GM18858 (cell line): ENCODE results near the gene TNXB.

Experiments used
- ATAC-seq: cut with Tn5 transposase; IDR thresholded peaks from one replicate; pipeline ENCODE4 v1.9.1; 2021; ENCODE audit not compliant: unreplicated experiment

Gene TNXB

GRCh38 chr6:32087574-32088486 is 21.3 kb downstream of the TNXB start:
- ATAC-seq: no peak

- no peak for ATAC-seq
Observed at GRCh38 chr6:32086661-32087573, 22.2 kb downstream of the TNXB start.

GRCh38 chr6:32085759-32086459 is 23.2 kb downstream of the TNXB start:
- no peak for ATAC-seq

DNA sequence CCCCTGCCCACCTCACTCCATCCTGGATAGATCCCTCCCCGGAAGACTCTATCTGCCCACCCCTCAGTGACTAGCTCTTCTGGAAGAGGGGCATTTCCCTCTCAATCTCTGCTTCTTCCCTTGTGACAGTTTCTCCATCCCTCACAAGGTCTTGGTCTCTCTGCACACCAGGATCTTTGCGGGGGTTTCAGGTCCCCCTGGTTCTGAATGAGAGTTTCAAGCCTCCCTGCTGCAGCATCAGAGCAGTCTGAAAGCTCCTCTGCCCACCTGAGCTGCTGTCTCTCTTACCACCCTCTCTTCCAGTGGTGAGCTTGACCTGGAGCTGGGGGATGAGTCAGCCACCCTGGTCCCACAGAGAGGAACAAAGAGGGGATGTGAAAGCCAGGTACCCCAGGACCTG is 24.4 kb downstream of the TNXB start:
- no peak for ATAC-seq

DNA sequence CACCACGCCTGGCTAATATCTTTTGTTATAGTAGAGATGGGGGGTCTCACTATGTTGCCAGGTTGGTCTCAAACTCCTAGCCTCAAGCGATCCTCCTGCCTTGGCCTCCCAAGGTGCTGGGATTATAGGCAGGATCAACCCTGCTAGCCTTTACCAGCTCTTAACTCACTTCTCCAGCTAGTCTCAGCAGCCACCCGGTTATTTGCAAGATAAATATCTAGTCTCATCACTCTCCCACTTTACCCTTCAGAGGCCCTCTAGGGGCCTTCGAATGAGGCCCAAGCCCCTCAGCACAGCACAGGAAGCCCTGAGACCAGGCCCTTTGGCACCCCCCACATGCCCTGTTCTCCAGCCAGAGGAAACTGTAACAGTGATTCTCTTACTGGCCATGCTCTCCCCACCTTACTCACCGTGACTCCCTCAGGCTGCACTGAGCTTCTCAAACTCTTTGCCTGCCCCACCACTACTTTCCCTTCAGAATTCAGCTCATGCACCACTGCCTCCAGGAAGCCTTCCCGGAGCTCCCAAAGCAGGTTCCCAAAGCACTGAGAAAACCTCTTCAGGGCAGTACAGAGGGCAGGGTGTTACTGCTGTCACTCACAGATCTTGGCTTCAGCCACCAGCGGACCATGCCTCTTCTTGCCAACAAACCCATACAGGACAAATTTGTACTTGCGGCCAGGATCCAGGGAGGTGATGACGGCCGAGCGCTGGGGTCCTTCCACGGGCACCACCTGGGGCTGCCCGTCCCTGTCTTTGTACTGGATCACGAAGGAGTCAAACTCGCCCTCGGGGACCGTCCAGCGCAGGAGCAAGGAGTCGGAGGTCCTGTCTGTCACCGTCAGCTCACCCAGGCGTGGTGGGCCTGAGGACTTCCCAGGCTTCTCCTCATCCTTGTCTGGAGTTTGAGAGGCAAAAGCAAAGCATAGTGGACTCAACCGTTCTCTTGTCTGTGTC is 25.0 kb downstream of the TNXB start:
- no peak for ATAC-seq

- ATAC-seq: no peak
Observed at GRCh38 chr6:32082935-32083334, 26.2 kb downstream of the TNXB start.

DNA sequence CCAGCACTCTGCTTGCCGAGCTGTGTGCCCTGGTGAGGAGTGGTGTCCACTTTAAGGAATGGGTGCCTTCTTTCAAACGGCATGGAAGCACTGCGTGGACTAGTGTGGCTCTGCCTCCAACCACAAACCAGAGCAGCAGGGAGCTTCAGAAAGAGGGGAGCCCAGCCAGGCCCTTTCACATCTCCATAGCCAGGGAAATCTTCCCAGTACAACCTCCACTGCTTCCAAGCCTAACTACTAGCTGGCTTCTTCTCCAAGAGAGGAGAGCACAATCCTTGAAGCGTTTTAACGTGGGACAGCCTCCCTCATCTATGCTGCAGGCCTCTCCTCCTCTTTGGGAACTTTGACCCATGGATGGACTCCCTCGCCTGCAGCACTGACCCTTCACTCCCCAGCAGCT is 26.7 kb downstream of the TNXB start:
- ATAC-seq: no peak

DNA sequence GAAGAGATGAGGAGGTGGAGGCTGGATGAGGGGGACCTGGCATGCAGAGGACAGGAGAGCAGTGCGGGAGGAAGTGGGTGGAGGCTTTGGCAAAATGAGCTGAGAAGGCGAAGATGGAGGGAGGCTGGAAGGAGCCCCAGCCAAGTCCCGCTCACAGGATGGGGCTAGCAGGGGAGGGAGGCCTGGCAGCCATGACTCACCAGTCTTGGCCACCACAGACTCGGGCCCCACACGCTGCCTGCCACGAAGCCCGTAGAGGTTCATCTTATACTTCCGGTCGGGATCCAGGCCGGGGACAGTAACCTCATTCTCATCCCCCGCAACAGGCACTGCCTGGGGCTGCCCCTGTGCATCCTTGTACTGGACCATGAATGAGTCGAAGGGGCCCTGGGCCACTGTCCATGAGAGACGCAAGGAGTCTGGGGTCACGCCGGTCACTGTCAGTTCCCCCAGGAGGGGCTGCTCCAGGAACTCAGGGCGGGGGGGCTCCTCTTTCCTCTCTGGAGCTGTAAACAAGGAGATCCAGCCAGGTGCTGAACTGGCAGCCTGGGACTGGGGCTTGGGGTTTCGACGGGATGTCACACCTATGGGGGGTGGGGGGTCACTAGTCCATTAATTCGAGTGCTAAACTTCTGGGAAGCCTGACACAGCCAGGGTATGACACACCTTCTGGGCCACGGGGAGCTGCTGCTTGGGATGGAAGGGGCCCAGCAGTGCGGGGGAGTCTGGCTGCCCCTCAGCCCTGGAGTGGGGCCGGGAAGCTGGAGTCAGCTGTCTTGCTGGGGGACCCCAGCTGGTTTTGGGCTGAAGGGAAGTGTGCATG is 27.8 kb downstream of the TNXB start:
- ATAC-seq: no peak

DNA sequence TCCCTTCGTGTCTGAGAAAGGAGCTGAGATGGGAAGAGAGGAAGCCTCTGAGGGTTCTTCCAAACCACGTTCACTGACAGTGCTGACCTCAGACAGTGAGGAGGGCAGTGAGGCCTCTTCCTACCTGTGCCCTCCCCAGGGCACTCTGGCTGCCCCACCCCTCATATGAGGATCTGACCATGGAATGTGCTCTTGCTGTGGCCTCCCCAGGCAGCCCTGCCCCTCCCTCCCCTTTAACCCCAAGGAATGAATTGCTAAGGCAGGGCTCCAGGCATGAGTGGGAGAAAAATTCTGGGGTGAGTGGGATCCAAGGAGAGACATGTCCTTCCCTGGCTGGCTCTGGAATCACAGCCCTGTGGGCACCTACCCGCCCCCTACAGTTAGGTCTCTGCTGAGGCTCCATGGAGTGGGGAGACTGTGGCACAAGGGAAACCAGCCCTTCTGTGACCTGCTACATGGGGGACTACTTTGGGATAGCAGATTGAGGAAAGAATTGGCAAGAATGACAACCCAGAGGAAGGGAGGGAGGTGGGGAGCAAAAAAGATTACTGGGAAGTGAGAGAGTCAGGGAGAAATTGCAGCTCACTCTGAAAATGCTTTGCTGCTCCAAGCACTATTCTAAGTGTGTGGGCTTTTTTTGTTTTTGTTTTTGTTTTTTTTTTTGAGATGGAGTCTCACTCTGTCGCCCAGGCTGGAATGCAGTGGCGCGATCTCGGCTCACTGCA is 29.4 kb downstream of the TNXB start:
- ATAC-seq: no peak

- no peak for ATAC-seq
Observed at GRCh38 chr6:32076321-32076809, 32.8 kb downstream of the TNXB start.

DNA sequence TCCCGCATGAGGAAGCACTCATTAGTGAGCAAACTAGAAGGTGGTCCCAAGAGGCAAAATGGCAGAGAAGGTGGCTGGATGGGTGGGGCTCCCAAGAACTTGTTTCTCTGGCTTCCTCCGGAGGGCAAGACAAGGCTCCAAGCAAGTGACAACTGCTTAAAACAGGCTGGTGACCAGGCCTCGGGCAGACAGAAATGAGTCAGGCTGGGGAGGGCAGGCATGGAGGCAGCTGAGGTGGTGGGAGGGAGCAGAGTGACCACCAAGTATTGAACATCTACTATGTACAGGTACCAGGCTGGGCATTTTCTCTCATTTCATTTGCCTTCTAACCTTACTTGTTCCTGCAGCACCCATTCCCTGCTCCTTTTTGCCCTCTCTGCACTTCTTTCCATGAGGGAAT is 33.4 kb downstream of the TNXB start:
- ATAC-seq: no peak

DNA sequence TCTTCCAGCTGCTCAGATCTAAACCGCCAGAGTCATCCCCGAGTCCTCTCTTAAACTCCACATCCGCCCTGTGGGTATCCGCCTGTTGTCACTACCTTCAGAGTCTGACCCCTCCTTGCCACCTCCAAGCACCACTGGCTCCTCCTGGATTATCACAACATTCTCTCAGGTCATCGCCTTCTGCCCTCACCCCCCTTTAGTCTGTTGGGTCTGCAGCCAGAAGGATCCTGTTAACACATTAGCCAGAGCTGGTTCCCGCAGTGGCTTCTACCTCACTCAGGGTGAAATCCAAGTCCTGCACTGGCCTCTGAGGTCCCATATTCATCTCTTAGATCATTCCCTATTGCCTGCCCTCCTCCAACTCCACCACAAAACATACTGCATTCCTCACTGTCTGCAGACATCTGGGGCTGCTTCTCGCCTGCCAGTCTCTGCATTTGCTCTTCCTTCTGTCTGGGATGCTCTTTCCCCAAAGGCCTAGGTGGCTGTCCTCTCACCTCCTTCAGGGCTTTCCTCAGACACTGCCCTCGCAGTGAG is 34.1 kb downstream of the TNXB start:
- no peak for ATAC-seq

DNA sequence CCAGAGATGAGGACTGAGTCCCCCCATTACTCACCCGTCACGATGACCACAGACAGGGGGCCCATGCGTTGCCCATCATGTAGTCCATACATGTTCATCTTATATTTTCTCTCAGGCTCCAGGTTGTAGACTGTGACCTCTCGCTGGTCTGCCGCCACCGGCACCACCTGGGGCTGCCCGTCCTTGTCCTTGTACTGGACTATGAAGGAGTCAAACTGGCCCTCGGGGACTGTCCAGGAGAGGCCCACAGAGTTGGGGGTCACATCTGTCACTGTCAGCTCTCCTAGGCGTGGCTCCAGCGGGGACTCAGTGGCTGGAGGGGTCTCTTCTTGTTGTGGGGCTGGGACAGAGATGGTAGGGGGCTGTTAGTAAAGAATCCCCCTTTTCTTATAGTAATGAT is 35.5 kb downstream of the TNXB start:
- ATAC-seq: no peak

DNA sequence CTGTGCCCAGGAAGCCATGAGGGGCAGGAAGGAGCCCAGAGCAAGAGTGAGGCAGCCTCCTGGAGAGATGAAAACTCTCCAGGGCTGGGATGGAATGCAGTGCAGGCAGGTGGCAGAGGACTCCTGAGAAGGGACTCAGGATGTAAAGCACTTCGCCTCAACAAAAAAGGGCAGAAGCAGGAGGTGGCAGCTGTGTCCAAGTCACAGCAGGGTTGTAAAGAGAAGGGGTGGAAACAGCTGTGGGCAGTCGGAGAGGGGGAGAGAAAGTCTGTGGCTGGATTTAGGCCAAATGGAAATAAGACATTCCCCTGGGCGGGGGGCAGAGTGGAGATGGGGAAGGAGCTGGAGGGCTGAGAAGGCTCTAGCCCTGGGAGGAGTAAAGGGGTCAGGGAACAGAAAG is 36.0 kb downstream of the TNXB start:
- ATAC-seq: no peak

GRCh38 chr6:32070814-32071543 is 38.2 kb downstream of the TNXB start:
- ATAC-seq: no peak

DNA sequence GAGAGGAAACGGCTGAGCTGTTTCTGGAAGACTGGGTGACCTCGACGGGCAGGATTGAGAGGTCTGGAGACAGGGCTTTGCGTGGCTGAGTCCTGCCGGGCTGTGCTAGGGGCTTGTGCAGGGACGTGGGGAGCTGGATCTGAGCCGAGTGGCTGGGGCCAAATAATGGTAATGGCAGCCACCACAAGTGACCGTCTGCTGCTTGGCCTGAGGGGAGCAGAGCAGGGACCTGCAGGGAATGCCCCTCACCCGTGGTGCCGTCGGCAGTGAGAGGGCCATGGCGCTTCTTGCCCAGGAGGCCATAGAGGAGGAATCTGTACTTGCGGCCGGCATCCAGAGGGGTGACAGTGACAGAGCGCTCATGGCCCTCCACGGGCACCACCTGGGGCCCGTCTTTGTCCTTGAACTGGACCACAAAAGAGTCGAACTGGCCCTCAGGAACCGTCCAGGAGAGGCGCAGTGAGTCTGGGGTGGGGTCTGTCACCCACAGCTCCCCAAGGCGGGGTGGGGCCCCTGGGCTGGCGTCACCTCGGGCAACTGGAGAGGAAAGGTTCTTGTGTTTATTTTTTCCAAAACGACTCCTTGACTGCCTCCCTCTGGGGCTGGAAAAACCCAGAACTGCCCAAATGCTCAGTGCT is 39.1 kb downstream of the TNXB start:
- ATAC-seq: no peak

DNA sequence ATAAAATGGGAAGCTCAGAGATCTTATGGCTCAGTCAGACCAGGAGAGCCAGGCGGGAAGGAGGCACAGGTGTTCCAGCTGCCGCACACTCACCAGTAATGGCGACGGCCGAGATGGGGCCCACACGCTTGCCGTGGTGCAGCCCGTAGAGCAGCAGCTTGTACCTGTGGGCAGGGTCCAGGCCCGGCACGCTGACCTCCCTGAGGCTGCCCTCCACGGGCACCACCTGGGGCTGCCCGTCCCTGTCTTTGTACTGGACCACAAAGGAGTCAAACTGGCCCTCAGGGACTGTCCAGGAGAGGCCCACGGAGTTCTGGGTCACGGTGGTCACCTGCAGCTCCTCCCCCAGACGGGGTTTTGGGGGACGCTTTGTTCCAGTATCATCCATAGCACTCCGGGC is 39.7 kb downstream of the TNXB start:
- no peak for ATAC-seq
